Caki2 (cell line): Measurements from ENCODE around the gene PIEZO2. TPM values are rescaled to one million over a fixed set of nuclear protein-coding genes. Genes with fewer than 3 reads are reported as not detected.

Source experiments
- DNase-seq: peaks from one replicate; pipeline ENCODE4 v3.0.0-alpha.2; 2015; ENCODE audit warnings: low read depth
- in situ Hi-C: cut with HindIII; loops from 2 replicates; pipeline ENCODE4 v1.10.0; 2016; ENCODE audit warnings: low sequenced_read_pairs, low pct_unique_long_range_greater_than_20kb, mixed read lengths
- total RNA-seq: library from RNA; depleted of rRNA; stranded (reverse); fragments of >200 nt; shearing (Covaris generic); gene quantifications from 2 replicates; pipeline ENCODE4 v1.2.3, GENCODE V29; 2014; ENCODE audit warnings: low replicate concordance

PIEZO2 gene
- total RNA-seq, 1 experiment from 2014 or later: 2.8 TPM

DNA sequence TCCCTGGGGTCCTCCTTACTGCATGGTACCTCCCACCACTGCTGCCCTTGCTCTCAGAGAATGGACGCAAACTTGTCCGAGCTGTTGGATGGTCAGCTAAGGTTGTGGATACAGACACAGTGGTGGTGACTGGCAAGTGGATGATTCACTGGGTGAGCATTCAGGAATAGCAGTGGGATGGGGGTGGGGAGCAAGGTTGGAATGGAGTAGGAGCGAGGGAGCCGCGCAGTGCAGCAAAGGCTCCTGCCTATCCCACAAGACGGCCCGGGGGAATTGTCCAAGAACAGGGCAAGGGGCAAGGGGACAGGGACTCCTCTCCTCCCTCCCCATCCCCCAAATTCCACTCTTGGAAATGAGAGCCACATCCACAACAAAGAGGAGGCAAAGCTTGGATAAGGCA, 102.2 kb downstream of the PIEZO2 start:
- in situ Hi-C loops: no loop called here

DNA sequence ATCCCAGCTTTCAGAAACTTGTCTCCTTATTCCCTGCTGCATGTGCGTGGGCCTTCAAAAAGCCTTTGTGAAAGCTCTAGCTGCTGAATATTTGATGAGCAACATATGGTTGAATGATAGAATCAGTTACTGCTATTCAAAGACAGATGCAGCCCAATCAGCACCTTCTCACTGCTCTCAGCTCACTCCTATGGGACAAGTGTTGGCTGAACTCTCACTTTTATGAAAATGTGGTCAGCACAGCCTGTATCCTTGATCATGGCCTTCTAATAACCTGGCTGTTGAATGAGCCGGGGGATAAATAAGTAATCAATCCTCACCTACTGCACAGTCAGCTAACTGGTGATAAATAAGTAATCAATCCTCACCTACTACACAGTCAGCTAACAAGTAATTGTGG, 103.2 kb downstream of the PIEZO2 start:
- DNase-seq: no peak
- in situ Hi-C loops: no loop called here

More for the DNA sequence above, 102.2 kb downstream of the PIEZO2 start:
- DNase-seq: peak; percentile 61

DNA sequence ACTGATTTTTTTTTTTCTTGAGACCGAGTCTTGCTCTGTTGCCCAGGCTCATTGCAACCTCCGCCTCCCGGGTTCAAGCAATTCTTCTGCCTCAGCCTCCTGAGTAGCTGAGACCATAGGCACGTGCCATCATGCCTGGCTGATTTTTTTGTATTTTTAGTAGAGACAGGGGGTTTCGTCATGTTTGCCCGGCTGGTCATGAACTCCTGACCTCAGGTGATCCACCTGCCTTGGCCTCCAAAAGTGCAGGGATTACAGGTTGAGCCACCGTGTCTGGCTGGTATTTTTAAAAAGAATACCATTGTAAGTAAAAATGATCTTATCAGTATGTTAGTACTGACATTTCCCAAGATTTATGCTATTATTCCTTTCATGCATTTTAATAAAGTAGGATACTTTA, 105.7 kb downstream of the PIEZO2 start:
- DNase-seq: no peak
- in situ Hi-C loops: no loop called here

GRCh38 chr18:11042247-11042646, 107.1 kb downstream of the PIEZO2 start:
- in situ Hi-C loops: no loop called here
- DNase-seq: peak; percentile 45

- in situ Hi-C loops: no loop called here
Measured at GRCh38 chr18:11040823-11041656, 108.3 kb downstream of the PIEZO2 start.

DNA sequence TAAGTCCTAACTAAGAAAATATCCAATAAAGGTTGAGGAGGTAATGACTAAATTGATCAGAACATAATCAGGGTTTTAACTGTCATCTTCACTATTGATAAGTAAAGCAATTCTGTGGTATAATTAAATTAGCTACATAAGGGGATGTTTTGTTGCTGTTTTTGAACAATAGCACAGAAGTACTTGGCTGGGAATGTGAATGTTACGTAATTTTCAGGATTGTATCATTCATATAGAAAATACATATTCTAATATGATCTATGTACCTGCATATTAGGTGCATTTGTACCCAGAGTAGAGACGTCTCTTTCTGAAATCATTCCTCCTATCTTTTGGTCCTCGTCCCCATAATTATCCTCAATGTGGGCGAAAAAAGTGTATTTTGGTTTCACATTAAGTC, 109.0 kb downstream of the PIEZO2 start:
- in situ Hi-C loops: no loop called here
- DNase-seq: no peak

More at GRCh38 chr18:11040823-11041656, 108.3 kb downstream of the PIEZO2 start:
- no peak for DNase-seq

GRCh38 chr18:11037533-11038240, 111.7 kb downstream of the PIEZO2 start:
- DNase-seq: no peak
- in situ Hi-C loops: no loop called here

- in situ Hi-C loops: no loop called here
- DNase-seq: no peak
Measured at GRCh38 chr18:11035814-11036495, 113.4 kb downstream of the PIEZO2 start.

DNA sequence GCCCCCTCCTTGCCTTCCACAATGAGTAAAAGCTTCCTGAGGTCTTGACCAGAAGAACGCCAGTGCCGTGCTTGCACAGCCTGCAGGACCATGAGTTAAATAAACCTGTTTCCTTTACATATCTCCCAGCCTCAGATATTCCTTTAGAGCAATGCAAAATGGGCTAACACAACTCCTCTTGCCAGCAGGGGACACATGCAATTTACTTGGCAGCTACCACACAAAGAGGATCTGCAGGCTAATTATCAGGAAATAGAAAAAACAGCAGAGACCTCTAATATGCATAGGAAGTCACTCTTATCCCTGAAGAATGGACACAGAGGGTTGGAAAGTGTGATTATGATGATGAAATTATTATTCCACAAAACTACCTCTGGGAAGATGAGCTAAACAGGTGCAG, 114.0 kb downstream of the PIEZO2 start:
- DNase-seq: no peak
- in situ Hi-C loops: no loop called here

DNA sequence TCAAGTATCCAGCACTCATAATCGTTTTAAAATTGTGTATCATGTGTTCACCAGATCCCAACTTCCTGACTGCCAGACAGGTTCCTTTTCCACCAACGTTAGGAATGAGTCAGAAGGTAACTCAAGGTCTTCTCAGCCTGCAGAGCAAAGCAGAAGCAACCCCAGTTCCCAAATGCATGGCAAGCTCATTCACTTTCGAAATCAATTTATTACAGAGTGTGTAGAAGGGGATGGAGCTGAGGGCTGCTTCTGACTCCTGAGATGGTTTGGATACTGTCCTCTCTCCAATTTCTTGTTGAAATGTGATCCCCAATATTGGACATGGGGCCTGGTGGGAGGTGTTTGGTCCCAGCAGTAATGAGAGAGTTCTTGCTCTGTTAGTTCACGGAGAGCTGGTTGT, 114.5 kb downstream of the PIEZO2 start:
- in situ Hi-C loops: no loop called here
- no peak for DNase-seq

DNA sequence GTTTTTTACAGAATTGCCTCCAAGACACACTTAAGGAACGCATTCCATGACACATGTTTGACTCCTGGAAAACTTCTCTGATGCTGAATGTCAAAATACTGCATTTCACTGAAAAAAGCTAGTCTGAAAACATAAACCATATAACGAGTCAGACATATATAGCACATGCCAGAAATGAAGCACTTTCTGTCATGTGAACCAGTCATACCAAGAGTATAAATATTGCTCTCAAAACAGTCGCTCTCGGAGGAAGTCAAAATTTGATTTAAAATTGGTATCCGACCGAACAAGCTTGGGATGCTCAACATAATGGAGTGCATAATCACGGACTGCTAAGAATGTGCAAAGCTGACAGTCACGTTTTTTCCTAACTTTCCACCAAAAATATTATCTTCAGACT, 115.9 kb downstream of the PIEZO2 start:
- in situ Hi-C loops: no loop called here

GRCh38 chr18:11031966-11032365, 117.4 kb downstream of the PIEZO2 start:
- DNase-seq: no peak
- in situ Hi-C loops: no loop called here

More for the DNA sequence above, 115.9 kb downstream of the PIEZO2 start:
- DNase-seq: no peak

DNA sequence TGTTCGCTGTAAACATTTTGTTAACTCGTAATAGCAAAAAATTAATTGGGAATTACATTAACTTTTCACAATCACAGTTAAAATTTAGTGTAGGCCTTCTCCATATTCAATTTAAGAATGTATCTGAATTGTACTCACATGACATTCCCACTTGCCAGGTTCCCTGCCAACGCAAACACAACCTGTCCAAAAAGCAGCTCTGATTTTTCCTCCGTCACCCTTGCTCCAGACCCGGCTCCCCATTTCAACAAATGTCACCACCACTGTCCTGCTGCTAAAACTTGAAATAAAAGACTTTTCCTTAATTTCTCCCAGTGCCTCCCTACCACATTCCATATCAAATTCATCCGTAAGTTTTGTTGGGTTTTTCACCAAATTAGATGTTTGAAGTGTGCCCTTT, 120.3 kb downstream of the PIEZO2 start:
- in situ Hi-C loops: no loop called here
- DNase-seq: no peak

DNA sequence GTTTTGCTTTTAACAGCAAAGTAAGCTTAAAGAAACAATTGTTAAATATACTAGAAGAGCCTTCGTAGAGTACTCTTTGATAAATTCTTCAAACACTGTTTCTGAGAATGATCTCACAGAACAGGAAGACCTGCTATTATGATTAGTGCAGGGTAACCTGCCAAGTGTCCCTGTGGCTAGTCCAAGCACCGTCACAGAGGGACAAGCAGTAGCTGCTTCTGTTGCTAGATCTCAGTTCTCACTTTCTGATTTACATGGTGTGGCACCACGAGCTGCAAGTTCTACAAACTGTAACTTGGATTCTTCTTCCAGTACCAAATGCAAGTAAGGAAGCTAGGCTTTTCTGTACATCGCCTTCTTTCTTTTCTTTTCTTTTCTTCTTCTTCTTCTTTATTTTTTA, 121.5 kb downstream of the PIEZO2 start:
- in situ Hi-C loops: no loop called here
- DNase-seq: no peak

DNA sequence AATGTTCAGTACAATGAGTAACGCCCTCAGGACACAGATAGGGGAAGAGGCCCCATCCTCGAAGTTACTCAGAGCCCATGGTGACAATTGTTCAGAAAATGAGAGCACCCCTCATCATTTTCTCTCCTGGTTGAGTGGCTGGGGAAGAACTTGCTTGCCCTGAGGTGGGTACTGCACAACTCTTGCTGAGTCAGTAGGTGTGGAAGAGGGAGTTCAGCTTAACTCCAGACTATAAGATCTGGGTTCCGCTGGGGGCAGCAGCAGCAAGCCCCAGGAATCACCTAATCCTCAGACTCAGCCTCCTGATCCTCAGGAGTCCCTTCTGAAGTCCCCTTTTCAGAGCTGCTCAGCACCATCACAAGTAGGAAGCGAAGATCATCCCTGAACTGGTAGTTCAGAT, 123.7 kb downstream of the PIEZO2 start:
- in situ Hi-C loops: no loop called here
- no peak for DNase-seq

- in situ Hi-C loops: no loop called here
Measured at GRCh38 chr18:11024928-11025669, 124.3 kb downstream of the PIEZO2 start.

DNA sequence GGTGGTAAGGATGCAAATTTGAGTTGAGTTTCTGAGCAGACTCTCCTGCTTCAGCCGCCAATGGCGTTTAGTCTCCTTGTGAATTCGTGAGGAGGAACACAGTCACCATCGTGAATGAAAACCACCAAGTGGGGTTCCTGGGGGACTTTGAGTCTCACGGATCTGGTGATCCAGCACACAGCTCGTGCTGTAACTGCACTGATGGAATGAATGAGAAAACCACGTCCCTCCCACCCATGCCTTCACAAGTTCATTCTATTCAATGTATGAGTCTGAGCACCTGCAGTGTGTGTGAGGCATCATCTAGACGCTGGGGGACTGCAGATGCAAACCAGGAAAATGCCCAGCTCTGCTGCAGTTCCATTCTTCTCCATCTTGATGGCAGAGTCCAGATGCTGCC, 127.9 kb downstream of the PIEZO2 start:
- no peak for DNase-seq
- in situ Hi-C loops: no loop called here

More at GRCh38 chr18:11024928-11025669, 124.3 kb downstream of the PIEZO2 start:
- DNase-seq: no peak

DNA sequence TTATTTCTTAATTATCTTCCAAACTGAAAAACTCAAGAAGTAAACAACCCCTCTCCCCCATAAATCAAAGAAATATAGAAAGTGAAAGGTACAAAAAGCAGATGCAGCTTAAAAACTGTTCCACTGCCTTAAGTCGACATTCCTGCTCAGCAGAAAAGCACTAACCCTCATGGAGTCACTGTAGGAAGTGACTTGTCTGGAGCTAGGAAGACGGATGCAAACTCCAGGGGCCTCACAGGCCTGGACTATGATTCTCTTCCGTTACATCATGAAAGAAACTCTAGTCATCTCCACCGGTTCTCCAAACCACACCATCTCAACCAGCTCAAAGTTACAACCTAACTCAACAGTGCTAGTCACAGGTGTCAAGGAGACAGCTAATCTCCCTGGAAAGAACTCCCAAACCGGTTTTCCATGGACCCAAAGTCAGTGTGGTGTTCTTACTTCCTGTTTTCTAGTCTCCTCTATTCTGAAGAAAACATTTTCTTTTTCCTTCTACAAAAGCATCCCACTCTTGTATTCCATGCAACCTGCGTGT, 128.4 kb downstream of the PIEZO2 start:
- in situ Hi-C loops: no loop called here
- DNase-seq: no peak
